NT2/D1 (cell line): ENCODE data around the gene ARFGAP2.

Source experiments
- SUZ12 ChIP-seq: IDR thresholded peaks from 2 replicates; pipeline ENCODE4 v1.6.1; 2011; ENCODE audit not compliant: insufficient read length, insufficient read depth; ENCODE audit errors: extremely low read depth
- YY1 ChIP-seq: IDR thresholded peaks from 2 replicates; pipeline ENCODE4 v1.6.1; 2011; ENCODE audit not compliant: insufficient read length, insufficient read depth
- ZNF274 ChIP-seq: IDR thresholded peaks from 2 replicates; pipeline ENCODE4 v1.6.1; 2011; ENCODE audit warnings: mild to moderate bottlenecking, low read depth, low read length

- TF ChIP-seq ZNF274 = no peak
- no peak for TF ChIP-seq YY1
- TF ChIP-seq SUZ12 = no peak
Measured at GRCh38 chr11:47189100-47189834, 12.6 kb upstream of the ARFGAP2 start.
